OCI-M1 (cell line): ENCODE measurements around the gene GPHN.

Experiments
- DNase-seq: peaks from one replicate; lab custom pipeline; 2025; lab: John Stamatoyannopoulos, UW

The GPHN gene

GRCh38 chr14:66959437-66960050, 451.6 kb downstream of the GPHN start:
- DNase-seq, result no peak

GRCh38 chr14:66965831-66966230, 457.9 kb downstream of the GPHN start:
- DNase-seq, result no peak

- DNase-seq, result no peak
Measured at GRCh38 chr14:66972469-66972868, 464.5 kb downstream of the GPHN start.

GRCh38 chr14:66974397-66975025, 466.6 kb downstream of the GPHN start:
- DNase-seq, result no peak

- DNase-seq, result no peak
Measured at GRCh38 chr14:66975251-66975650, 467.3 kb downstream of the GPHN start.

GRCh38 chr14:66979101-66979974, 471.4 kb downstream of the GPHN start:
- no peak for DNase-seq

GRCh38 chr14:66982247-66982646, 474.3 kb downstream of the GPHN start:
- DNase-seq, result no peak

- no peak for DNase-seq
Measured at GRCh38 chr14:66992776-66993175, 484.8 kb downstream of the GPHN start.

GRCh38 chr14:66993512-66993911, 485.6 kb downstream of the GPHN start:
- DNase-seq, result no peak

GRCh38 chr14:66998013-66998412, 490.1 kb downstream of the GPHN start:
- no peak for DNase-seq

- no peak for DNase-seq
Measured at GRCh38 chr14:66999978-67000377, 492.0 kb downstream of the GPHN start.

- DNase-seq, result no peak
Measured at GRCh38 chr14:67002994-67003753, 495.2 kb downstream of the GPHN start.

GRCh38 chr14:67004521-67004920, 496.6 kb downstream of the GPHN start:
- no peak for DNase-seq

- DNase-seq, result no peak
Measured at GRCh38 chr14:67010602-67011001, 502.7 kb downstream of the GPHN start.

- DNase-seq, result no peak
Measured at GRCh38 chr14:67016856-67017255, 508.9 kb downstream of the GPHN start.

GRCh38 chr14:67018720-67019119, 510.8 kb downstream of the GPHN start:
- DNase-seq, result peak; percentile 3

- no peak for DNase-seq
Measured at GRCh38 chr14:67019796-67020195, 511.8 kb downstream of the GPHN start.

GRCh38 chr14:67031920-67032774, 524.2 kb downstream of the GPHN start:
- DNase-seq, result no peak

GRCh38 chr14:67045440-67045839, 537.5 kb downstream of the GPHN start:
- DNase-seq, result no peak

GRCh38 chr14:67050896-67051295, 542.9 kb downstream of the GPHN start:
- no peak for DNase-seq

GRCh38 chr14:67056684-67057083, 548.7 kb downstream of the GPHN start:
- DNase-seq, result no peak
